Dermis blood vessel endothelial cell (primary cell): ENCODE measurements around the gene OSBPL3. TPM values are rescaled to one million over a fixed set of nuclear protein-coding genes. Genes with fewer than 3 reads are reported as not detected.

Experiments used
- DNase-seq: peaks from one replicate; pipeline ENCODE4 v3.0.0; 2010
- total RNA-seq: library from RNA; depleted of rRNA; stranded (reverse); fragments of >200 nt; gene quantifications from 2 replicates; pipeline ENCODE4 v1.2.3, GENCODE V29; 2014

Gene OSBPL3
- total RNA-seq, 1 donor from 2014 or later, result 25.2 TPM

DNA sequence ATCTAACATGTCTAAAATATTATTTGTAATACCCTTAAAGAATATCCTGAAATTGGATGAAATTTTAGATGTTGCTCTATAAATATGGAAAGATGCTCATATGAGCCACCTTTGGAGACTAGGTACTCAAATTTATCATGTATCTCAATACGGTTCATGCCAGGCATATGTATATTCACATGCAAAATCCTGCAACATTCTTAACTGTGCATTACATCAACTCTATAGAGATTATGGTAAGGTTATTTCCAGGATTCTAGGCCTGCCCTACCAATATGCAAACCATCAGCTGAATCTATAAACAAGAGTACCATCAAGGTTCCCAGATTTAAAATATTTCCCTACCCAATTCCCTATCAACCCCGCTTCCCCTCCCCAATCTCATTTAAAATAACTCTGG is 27.5 kb downstream of the OSBPL3 start:
- DNase-seq, result no peak

DNA sequence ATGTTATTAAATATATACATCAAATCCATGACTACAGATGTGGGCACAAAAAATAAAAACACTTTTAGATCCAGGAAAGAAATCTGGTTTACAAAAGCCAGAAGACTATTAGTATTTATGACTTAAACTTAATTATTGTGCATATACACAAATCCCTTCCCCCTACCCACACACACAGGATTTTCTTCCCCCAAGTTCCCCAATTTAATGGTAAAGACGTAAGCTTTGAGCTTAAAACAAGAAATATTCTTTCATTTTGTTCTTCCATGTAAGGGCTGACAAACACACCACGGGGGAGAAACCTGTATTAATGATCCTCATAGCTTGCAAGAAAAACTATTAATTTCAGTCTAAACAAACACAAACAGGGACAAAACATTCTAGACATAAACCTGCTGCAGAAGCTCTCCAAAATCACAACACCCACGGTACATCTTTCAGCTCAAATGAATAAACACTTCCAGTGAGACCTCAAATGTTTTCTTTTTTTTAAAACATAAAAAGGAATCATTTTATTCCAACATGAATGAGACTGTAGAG is 28.5 kb downstream of the OSBPL3 start:
- no peak for DNase-seq

DNA sequence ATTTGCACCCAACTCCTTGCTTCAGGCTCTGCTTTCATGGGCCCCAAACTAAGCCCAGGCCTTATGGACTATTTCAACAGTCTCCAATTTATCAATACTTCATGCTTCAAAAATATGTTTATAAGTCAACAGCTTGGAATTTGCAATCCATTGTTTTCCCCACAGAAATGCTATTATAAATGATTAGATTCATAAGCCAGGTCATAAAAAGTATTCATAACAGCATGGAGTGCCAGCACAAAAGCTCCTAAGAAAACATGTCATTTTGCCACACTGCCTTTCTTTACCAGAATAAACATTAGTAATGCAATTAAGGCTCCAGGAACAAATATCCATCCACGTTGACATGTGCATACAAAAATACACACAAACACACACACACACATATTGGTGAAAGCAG is 30.1 kb downstream of the OSBPL3 start:
- no peak for DNase-seq

DNA sequence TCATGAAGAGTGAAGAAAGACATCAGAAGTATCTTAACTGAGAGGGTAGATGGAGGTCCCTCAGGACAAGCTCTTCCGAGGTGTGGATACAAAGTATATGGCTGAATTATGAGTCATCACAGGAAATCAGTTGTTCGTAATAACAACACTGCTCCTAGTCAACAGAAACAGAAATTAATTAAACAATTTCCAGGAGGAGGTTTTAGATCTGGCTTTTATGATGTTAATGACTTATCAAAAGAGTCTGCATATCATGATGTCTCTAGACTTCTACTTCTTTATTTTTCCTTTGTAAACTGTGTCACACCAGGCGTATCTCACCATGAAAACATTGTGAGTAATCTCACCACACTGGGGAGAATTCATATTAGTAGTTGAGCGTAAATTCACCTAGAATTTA is 31.2 kb downstream of the OSBPL3 start:
- DNase-seq, result peak; percentile 41

DNA sequence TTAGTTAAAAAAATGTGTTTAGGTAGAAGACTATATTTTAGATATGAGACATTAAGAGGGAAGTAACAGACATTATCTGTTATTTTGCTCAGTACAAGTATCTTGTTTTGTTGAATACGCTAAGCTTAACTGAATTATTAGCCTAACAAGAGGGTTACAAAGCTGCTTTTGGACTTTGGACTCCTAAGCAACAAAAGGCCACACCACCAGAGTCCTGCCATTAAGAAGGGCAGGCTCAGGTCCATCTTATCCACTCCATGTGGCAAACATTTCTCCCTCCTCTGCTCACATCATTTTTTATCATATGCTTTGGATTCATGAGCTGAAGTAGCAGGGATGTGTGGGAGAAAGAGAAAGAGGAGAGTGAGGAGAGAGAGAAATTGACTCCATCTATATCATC is 33.5 kb downstream of the OSBPL3 start:
- no peak for DNase-seq

DNA sequence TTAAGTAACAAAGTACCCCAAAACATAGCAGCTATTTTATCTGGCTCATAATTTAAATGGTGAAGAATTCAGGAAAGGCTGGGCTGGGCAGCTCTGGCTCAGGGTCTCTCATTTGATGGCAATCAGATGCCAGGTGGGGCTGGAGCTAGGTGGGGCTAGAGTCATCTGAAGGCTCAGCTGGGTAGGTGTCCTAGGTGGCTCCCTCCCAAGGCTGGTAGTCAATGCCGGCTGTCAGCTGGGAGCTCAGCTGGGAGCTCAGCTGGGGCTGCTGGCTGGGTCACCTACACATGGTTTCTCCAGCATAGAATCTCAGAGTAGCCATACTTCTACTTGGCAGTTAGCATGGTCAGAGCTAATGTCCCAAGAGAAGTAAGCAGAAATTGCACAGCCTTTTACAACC is 34.1 kb downstream of the OSBPL3 start:
- DNase-seq, result no peak

DNA sequence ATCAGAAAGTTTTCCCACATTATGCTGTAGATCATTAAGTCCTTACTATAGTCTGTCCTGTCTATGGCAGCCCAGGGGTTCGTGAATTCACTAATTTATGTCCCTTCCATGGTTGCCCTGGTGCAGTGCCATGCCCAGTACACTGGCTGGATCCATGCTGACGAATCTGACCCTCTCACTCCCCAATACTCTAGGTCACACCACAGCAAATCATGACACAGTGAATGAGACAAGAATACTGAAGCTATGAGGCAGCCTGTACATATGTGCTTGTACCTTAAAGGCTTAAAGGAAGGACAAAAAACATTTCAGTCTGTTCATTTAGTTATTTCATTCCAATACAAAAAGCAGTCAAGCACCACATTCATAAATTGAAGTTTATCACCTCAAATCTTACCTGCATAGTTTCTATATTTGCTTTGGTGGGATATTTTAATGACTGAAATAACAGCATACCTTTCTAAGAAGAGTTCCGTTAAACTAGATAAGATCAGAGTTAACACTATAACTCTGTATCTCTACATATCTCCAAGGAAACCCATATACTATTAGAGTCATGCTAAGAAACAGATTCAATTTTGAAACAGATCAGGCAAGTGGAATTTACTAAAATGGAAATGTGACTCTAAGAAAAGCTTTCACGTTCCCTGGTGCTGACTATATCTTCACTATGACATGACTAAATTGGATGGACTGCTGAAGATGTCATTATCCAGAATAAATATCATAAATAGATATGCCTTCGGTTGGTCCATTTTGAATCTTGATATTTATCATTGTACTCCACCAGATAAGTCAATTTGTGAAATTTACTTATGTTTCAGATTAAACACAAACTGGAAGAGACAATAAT is 36.7 kb downstream of the OSBPL3 start:
- no peak for DNase-seq

DNA sequence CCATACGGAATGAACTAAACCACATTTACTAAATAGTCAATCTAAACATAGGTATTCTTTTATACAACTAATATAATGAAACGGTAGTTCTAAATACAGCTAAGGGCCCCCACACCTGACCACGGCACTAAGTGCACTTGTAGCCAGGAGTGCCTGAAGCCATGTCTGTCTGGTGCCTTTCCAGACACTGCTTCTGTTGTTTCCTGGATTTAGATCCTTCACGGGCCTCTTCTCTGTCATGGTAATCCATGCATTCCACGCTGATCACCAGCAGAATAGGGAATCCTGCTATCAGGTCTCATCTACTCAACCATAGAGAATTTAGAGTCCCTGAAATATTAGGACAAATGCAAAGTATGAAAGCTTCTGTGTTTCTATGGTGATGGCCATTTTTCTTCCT is 37.8 kb downstream of the OSBPL3 start:
- DNase-seq, result no peak

DNA sequence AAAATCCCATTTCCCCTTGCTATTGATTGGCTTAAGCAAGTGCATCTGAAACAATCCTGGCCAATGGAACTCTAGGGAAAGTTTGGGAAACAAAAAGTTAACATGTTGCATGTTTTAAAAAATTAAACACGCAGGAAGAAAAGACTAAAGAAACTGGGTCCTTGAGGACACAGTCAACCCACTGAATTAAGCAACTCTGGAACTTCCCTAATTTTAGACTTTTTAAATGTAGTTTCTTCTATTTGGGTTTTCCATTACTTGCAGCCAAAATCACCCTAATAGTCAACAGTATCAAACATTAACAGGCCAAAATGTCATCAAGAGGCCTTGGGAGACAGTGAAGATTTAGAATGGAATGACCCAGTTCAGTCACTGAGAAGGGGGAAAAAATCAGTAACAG is 40.6 kb downstream of the OSBPL3 start:
- no peak for DNase-seq

DNA sequence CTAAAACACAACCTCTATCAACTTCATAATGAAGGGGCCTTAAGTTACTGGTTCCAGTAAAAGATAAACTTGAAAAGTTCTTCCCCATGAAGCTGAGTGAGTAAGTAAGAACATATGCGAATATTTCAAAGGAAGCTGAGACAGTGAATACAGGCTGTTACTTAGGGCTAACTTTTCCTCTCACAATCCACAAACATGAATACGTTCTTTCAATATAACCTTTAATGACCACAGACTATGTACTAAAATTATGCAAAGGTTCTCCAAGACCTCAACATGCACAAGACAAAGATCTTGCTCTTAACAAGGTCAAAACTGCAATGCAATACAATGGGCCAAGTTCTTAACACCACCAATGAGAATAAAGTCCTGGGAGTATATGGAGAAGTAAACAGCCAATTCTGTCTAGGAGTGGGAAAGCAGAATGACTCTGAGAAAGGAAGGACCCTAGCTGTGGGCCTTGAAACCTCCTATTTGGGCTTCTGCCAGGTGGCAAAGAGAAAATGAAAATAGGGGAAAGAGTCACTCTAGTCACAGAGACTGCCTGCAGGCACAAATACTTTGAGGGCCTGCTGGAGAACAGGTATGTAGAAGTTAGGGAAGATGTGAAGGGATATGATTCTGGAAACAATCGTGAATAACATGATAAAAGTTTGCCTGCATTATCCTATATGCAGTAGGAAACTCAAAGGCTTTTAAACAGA is 43.7 kb downstream of the OSBPL3 start:
- DNase-seq, result no peak

DNA sequence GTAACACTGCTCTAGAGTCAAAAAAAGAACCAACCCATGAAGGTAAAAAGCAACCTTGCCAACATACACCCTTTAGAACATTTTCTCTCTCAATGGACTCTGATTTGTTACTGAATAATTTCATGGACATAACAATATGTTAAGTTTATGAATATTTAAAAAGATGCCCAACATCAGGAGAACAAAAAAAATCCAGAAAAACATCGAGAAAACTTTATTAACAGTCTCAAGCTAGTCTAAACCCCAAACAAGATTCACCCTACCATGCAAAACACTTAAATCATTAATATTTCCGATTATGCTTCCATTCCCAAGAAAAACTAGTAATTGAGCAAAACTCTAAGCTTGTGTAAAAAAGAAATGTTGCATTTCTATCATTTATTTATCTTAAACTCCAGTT is 46.7 kb downstream of the OSBPL3 start:
- DNase-seq, result no peak

DNA sequence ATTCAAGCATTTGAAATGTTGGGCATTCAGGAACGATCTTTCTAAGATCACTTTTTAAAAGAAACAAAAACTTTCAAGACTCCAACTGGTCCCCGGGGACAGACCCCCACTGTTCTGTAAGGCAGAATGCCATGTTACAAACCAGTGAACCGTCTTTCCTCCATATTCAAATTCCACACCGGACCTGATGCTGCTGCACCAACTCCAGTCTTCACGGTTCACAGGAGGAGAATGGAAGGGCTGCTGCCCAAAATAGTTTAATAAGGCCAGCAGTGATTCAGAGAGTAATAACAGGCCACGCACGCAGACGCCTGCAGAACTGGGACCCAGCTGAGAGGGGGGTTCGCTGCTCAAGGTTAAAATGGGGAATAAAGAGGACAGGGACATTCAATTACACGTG is 47.2 kb downstream of the OSBPL3 start:
- no peak for DNase-seq

DNA sequence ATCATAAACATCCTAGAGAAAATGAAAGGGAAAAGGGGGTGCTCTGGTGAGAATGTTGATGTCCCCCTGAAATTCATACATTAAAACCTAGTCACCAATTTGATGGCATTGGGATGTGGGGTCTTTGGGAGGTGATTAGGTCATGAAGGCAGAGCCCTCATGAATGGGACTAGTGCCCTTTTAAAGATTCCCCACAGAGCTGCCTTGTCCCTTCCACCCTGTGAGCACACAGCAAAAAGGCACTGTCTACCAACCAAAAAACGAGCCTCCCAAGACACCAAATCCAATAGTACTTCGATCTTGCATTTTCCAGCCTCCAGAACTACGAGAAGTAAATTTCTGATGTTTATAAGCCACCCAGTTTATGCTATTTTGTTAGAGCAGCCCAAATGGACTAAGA is 47.6 kb downstream of the OSBPL3 start:
- DNase-seq, result no peak

DNA sequence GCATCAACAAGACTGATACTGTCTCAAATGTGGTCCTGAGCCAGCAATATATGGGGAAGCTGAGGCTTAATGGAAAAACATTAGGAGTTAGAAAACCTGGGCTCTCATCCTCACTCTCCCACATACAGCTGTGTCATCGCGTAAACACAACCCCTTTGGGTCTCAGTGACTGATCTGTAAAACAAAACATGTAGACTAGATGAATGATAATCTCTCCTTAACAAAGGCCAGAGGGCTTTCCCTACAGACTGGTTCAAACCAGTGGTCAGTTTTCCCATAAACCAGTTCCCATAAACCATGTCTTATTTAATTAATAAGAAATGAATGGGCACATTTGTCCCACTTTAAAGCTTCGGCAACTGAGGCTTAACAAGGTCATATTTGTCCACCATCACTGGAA is 48.1 kb downstream of the OSBPL3 start:
- DNase-seq, result no peak

DNA sequence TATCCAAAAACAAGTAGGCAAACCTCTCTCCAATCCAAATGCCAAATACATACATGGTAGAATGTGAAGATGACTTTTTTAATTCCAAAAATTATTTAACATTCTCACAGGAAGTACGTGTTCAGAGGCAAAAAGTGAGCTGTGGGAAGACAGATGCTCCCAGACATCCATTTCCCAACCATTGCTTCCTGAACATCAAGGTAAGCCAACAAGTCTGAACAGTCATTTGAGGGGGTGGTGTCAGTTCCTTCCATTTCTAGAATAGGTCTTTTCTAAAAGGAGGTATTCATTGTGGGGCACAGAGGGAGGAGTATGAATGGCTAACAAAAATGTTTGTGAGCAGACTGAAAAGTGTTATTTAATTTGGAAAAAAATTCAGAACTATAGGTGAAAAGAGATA is 49.1 kb downstream of the OSBPL3 start:
- no peak for DNase-seq

DNA sequence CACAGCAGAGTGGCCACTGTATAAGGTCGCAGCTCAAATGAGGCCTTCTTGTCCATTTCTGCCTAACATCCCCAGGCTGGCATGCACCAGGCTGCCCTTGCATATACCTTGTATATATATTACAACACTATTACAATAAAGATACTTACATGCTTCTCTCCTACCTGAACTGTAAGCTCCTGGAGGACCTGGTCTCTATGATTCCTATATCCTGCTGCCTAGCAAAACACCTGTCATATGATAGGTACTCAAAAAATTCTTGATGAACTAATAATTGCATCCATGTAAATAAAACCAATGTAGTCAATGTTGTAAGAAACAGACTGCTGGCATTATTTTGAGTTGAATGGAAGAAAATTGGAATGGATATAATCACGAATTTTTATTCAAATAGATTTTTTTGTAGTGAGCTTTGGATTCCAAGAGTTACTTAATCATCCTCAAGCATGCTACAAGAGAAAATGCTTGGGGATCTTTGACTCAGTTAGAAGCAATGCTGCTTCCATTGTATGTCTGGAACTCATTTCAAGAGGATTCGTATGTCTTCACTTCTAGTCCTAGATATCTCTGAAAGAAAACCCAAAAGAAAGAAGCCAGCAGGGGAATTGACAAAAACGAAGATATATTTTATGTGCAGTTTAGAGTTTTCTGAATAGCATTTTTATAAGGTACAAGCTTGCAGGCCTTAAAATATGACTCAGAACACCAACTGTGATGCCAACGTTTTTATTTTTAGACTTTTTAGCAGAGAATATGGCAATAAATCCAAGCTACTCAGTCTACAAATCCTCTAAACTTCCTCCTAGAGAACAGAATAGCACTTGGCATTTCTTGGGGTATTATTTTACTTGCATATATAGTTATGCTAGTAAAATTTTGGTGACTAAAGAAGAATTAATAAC is 53.1 kb downstream of the OSBPL3 start:
- no peak for DNase-seq

DNA sequence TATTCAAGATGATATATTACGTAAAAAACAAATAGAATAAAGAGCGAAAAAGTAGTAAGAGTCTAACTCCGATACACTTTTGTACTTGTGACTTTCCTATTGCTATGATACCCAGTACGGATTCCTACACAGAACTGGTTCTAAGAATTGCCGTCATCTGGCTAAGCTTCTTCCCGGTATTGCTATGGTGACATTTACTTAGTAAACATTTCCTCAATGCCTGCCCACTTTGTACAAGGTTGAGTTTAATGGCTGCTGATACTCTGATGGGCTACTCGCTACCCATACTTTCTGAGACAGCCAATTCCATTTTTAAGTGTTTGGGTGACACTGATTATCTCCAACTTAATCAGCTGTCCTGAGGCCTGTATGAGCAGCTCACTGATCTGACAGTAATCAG is 55.6 kb downstream of the OSBPL3 start:
- DNase-seq, result no peak

DNA sequence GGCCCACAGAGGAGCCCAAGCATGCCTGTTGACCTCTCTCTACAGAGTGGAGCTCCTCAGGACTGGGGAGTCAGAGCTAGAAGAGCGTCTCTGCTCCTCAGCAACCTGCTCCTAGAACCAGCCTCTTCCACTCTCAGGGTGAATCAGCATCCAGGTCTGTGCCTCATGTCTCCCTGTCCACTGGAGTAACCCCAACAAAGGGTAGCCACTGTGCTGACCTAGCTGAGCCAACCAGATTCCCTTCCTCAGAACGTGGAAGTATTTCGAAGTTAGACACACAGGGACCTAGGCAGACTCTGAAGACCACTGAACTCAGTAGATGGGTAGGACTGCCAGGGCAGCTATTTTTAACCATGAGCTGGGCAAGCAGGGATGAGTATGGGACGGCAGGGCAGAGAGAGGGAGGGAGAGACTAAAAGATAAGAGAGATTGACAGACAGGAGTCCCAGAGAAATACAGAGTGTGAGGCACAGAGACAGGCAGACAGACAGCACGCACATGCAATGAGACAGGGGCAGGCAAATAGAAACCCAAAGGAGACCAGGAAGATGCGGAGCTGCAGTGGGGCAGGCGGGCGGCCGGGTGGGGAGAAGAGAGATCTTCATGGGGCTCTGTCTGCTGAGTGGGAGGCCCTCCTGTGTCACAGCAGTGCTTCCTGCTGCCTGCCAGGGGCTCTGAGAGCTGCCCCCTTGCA is 56.7 kb downstream of the OSBPL3 start:
- DNase-seq, result no peak

DNA sequence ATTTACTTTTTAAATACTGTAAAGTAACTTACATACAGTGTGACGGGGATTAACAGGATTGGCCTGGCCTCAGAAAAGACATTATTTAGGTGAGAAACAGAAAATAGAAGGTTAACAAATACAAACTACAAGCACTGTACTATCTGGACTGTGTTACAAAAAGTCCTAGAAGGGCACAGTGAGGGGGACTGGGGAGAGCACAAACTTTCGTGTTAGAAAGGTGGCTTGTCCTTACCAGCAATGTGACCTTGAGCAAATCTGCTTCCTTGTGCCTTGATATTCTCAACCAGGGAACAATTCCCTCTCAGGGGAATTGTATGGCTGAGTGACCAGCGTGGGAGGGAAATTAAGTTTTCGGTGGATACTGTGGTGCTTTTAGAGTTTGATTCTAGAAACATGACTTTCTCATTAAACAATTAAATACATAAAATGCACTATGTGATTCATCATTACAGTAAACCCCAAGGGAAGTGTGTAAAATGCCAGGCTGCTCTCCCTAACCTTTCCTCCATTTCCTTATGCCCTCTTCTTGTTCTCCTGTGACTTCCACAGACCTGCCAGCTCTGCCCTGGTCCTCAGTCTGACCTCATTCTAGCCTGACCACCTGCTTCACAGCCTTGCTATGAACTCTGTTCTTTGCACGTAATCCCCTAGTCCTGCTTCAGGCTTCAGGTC is 57.7 kb downstream of the OSBPL3 start:
- DNase-seq, result peak; percentile 26

DNA sequence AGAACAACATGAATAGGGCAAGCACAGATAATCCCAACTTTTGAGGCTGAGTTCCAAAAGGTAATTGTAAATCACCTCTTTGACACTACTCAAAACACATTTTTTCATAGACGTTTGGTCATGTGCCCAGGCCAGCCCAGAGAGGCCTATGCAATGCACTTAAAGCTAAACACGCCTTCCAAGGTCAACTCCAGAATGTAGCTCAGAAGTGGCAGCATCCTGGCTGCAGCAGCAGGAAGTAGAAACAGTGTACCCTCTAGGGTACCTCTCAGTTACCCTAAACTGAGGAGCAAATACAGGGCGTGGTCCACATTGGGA is 58.7 kb downstream of the OSBPL3 start:
- peak; percentile 48 for DNase-seq

DNA sequence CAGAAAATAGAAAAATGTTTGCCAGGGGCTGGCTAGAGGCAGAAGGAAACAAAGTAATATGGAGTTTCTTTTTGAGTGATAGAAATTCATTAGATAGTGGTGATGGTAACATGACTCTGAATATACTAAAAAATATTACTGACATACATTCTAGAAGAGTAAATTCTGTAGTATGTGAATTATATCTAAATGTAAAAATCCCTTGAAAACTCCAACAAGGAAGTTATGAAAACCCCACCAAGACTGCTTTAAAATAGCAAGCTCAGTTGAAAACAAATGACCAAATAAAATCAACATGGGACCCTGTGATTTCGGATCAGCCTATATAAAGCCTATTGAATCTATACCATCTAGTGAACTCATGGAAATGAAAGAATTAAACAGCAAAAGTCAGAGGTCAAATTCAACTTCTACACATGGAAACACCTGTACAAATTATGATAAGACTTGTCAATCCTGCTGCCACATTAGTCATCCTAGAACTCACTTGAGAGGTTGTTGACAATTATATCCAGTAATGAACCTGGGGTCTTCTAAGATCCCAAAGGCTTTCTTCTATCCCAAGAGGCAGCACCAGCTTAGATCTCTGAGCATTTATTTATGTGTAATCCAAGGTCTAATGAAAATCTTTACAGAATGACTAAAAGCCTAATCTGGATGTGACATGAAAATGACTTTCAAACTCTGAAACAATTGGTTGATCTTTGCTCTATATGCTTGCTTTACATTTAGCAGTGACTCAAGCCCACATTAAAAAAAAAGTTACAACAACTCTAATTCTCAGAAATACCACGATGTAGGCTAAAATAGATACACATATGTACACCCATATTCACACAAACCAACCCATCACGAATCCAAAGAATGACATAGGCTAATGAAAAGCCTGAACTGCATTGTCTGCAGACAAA is 59.3 kb downstream of the OSBPL3 start:
- peak; percentile 56 for DNase-seq
